ENCODE measurements around the gene CCN6. TPM values are rescaled to one million over a fixed set of nuclear protein-coding genes. Genes with fewer than 3 reads are reported as not detected.
"Not testable (repeated sequence)": the region's sequence is repeated elsewhere in the genome, so short reads cannot be mapped to it uniquely, and the experiment has no call there.

CCN6 gene
- total RNA-seq, 4 donors from 2014 or later: not detected

GRCh38 chr6:112043032-112044007 lies 10.6 kb upstream of the CCN6 start:
- Histone ChIP-seq H3K36me3 (no peaks in the 10 kb centered on the region), H3K9me3 (no peaks in the 10 kb centered on the region), H3K27me3 (no peaks in the 10 kb centered on the region), H3K27ac (peak overlapping the region; percentile 82 to 86), H3K4me3 (peak overlapping the region; percentile 39 to 52), H3K4me1 (peaks cover 4 to 19% of the 10 kb centered on the region in 2 donors)
- peak; percentile 86 to 90 for DNase-seq
- intact Hi-C loops (cut with DNase I; ENCODE audit: low total_unique reads): no loop called here
- TF ChIP-seq CTCF (IDR thresholded peaks at IDR 0.05) (peak; percentile 89 to 96 (median 94)), POLR2A (IDR thresholded peaks at IDR 0.05) (peak in 1 of 2 donors; percentile 42)

GRCh38 chr6:112044196-112044595 lies 9.7 kb upstream of the CCN6 start:
- TF ChIP-seq POLR2A (IDR thresholded peaks at IDR 0.05) (no peak), CTCF (IDR thresholded peaks at IDR 0.05) (no peak)
- DNase-seq: no peak
- Histone ChIP-seq H3K4me1 (peaks cover 0 to 13% of the 10 kb centered on the region in 2 donors), H3K4me3 (no peak overlapping the region), H3K27ac (peak overlapping the region; percentile 82 to 86), H3K9me3 (no peaks in the 10 kb centered on the region), H3K36me3 (no peaks in the 10 kb centered on the region), H3K27me3 (no peaks in the 10 kb centered on the region)
- intact Hi-C loops (cut with DNase I; ENCODE audit: low total_unique reads): no loop called here

DNA sequence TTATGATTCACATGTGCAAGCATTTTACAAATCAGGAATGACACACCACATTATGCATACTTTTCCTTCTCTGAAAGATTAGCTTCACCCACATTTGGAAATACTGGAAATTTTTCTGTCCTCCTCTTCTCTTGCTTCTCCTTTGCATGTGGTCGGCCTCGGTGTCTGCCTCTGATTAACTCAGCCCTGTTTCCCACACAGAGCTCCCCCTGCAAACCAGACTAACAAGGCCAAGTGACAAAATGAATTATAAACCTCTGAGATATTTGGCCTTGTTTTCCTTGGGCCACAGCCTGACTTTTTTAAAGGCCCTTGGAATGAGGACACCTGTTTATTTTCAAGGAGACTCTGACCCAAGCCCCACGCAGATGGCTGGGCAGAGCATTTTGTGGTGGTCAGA lies 9.0 kb upstream of the CCN6 start:
- peak; percentile 45 to 61 for DNase-seq
- TF ChIP-seq CTCF (IDR thresholded peaks at IDR 0.05): no peak
- no peak for TF ChIP-seq POLR2A (IDR thresholded peaks at IDR 0.05)
- Histone ChIP-seq H3K4me3 (no peak overlapping the region), H3K4me1 (peaks cover 0 to 13% of the 10 kb centered on the region in 2 donors), H3K36me3 (no peaks in the 10 kb centered on the region), H3K27ac (peak overlapping the region; percentile 82 to 86), H3K9me3 (no peaks in the 10 kb centered on the region), H3K27me3 (no peaks in the 10 kb centered on the region)
- intact Hi-C loops (cut with DNase I; ENCODE audit: low total_unique reads): loop anchor here (5.0 kb wide), 1 partner anchor 333 kb away; no protein-coding TSS in a partner anchor

GRCh38 chr6:112047523-112047922 lies 6.4 kb upstream of the CCN6 start:
- not testable (repeated sequence) for H3K27ac ChIP-seq, DNase-seq, H3K27me3 ChIP-seq, H3K36me3 ChIP-seq, H3K9me3 ChIP-seq, H3K4me3 ChIP-seq
- intact Hi-C loops (cut with DNase I; ENCODE audit: low total_unique reads): loop anchor here (5.0 kb wide), 1 partner anchor 335 kb away; no protein-coding TSS in a partner anchor
- peaks cover 0 to 13% of the 10 kb centered on the region in 2 donors for H3K4me1 ChIP-seq

DNA sequence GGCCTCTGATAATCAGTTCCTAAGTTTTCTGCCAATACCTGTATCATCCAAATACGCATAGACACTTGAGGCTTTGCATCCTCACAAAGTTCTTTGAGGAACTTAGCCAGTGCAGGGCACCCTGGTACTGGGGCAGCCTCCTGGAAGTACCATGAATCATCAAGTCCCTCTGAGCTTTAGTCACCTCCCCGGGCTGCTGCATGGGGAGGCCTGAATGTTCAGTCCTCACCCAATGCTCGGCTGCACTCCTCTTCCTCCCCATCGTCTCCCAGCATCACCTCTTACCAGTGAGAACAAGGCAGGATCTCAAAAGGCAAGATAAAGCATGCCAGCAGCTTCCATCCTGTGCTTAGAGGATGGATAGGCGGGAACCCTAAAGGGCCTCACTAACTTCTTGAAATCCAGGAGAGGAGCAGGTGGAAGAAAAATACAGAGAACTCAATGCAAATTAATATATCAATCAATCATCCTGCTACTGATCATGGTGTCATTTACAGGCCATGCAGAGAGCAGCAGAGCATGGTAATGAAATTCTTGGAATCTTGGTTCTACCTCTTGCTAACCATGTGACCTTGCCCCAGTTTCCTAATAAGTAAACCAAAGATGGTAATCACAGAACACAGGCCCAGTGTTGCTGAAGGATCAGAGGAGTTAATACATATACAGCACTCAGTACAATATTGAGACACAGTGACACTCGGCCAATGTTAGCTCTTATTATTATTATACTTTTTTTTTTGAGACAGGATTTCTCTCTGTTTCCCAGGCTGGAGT lies 4.7 kb upstream of the CCN6 start:
- no peaks in the 10 kb centered on the region for H3K9me3 ChIP-seq
- TF ChIP-seq POLR2A (IDR thresholded peaks at IDR 0.05) (no peak), CTCF (IDR thresholded peaks at IDR 0.05) (no peak)
- intact Hi-C loops (cut with DNase I; ENCODE audit: low total_unique reads): loop anchor here (5.0 kb wide), 1 partner anchor 337 kb away; no protein-coding TSS in a partner anchor
- peaks cover 0 to 9% of the 10 kb centered on the region in 2 donors for H3K4me1 ChIP-seq
- no peak for DNase-seq
- no peaks in the 10 kb centered on the region for H3K36me3 ChIP-seq
- H3K27me3 ChIP-seq: no peaks in the 10 kb centered on the region
- H3K4me3 ChIP-seq: no peak overlapping the region
- no peak overlapping the region for H3K27ac ChIP-seq
